ENCODE measurements around the gene MSI2. TPM values are rescaled to one million over a fixed set of nuclear protein-coding genes. Genes with fewer than 3 reads are reported as not detected.
"Not testable (repeated sequence)": the region's sequence is repeated elsewhere in the genome, so short reads cannot be mapped to it uniquely, and the experiment has no call there.

Gene MSI2
- total and polyA plus RNA-seq, 2 donors = 19.0 to 43.4 TPM

- Histone ChIP-seq H3K36me3 (ENCODE audit: insufficient read depth) (no peaks in the 10 kb centered on the region), H3K4me1 (ENCODE audit: insufficient read depth) (no peaks in the 10 kb centered on the region), H3K4me3 (ENCODE audit: low read depth, low read length) (no peak overlapping the region)
Observed at GRCh38 chr17:57617218-57617617, 360.9 kb downstream of the MSI2 start.

GRCh38 chr17:57619061-57619937, 363.0 kb downstream of the MSI2 start:
- 85% methylated on average over 19 of the region's 19 CpGs for WGBS
- Histone ChIP-seq H3K27ac (ENCODE audit: low read depth) (no peak overlapping the region), H3K36me3 (ENCODE audit: insufficient read depth) (no peaks in the 10 kb centered on the region), H3K4me1 (ENCODE audit: insufficient read depth) (no peaks in the 10 kb centered on the region), H3K4me3 (ENCODE audit: low read depth, low read length) (no peak overlapping the region)
- DNase-seq (ENCODE audit: extremely low spot score) = no peak

More at GRCh38 chr17:57617218-57617617, 360.9 kb downstream of the MSI2 start:
- no peak overlapping the region for H3K27ac ChIP-seq (ENCODE audit: low read depth)
- no peak for DNase-seq (ENCODE audit: extremely low spot score)

GRCh38 chr17:57620576-57620975, 364.3 kb downstream of the MSI2 start:
- no peaks in the 10 kb centered on the region for H3K4me1 ChIP-seq (ENCODE audit: insufficient read depth)
- no peak for DNase-seq (ENCODE audit: extremely low spot score)
- H3K4me3 ChIP-seq (ENCODE audit: low read depth, low read length) = no peak overlapping the region
- no peak overlapping the region for H3K27ac ChIP-seq (ENCODE audit: low read depth)
- WGBS = over 99% methylated on average over 2 of the region's 2 CpGs
- no peaks in the 10 kb centered on the region for H3K36me3 ChIP-seq (ENCODE audit: insufficient read depth)

- not testable (repeated sequence) for H3K27ac ChIP-seq (ENCODE audit: low read depth); DNase-seq (ENCODE audit: extremely low spot score); H3K36me3 ChIP-seq (ENCODE audit: insufficient read depth); H3K4me3 ChIP-seq (ENCODE audit: low read depth, low read length); H3K4me1 ChIP-seq (ENCODE audit: insufficient read depth)
- 98% methylated on average over 6 of the region's 6 CpGs for WGBS
Observed at GRCh38 chr17:57621791-57622190, 365.5 kb downstream of the MSI2 start.

- no peaks in the 10 kb centered on the region for H3K36me3 ChIP-seq (ENCODE audit: insufficient read depth)
- no peak for DNase-seq (ENCODE audit: extremely low spot score)
- no peak overlapping the region for H3K27ac ChIP-seq (ENCODE audit: low read depth)
Observed at GRCh38 chr17:57622306-57622682, 366.0 kb downstream of the MSI2 start.

GRCh38 chr17:57622683-57623433, 366.5 kb downstream of the MSI2 start:
- 42% methylated on average over 16 of the region's 16 CpGs for WGBS
- Histone ChIP-seq H3K27ac (ENCODE audit: low read depth) (no peak overlapping the region), H3K4me3 (ENCODE audit: low read depth, low read length) (no peak overlapping the region), H3K36me3 (ENCODE audit: insufficient read depth) (no peaks in the 10 kb centered on the region), H3K4me1 (ENCODE audit: insufficient read depth) (no peaks in the 10 kb centered on the region)
- DNase-seq (ENCODE audit: extremely low spot score) = no peak

More at GRCh38 chr17:57622306-57622682, 366.0 kb downstream of the MSI2 start:
- no peaks in the 10 kb centered on the region for H3K4me1 ChIP-seq (ENCODE audit: insufficient read depth)
- H3K4me3 ChIP-seq (ENCODE audit: low read depth, low read length) = no peak overlapping the region
- 33% methylated on average over 8 of the region's 8 CpGs for WGBS

- DNase-seq (ENCODE audit: extremely low spot score) = no peak
- H3K4me1 ChIP-seq (ENCODE audit: insufficient read depth) = no peaks in the 10 kb centered on the region
- 83% methylated on average over 11 of the region's 11 CpGs for WGBS
- H3K36me3 ChIP-seq (ENCODE audit: insufficient read depth) = no peaks in the 10 kb centered on the region
- H3K27ac ChIP-seq (ENCODE audit: low read depth) = no peak overlapping the region
- H3K4me3 ChIP-seq (ENCODE audit: low read depth, low read length) = no peak overlapping the region
Observed at GRCh38 chr17:57623620-57624019, 367.3 kb downstream of the MSI2 start.

- WGBS = 77% methylated on average over 8 of the region's 8 CpGs
- Histone ChIP-seq H3K36me3 (ENCODE audit: insufficient read depth) (no peaks in the 10 kb centered on the region), H3K4me3 (ENCODE audit: low read depth, low read length) (no peak overlapping the region), H3K27ac (ENCODE audit: low read depth) (no peak overlapping the region), H3K4me1 (ENCODE audit: insufficient read depth) (no peaks in the 10 kb centered on the region)
- DNase-seq (ENCODE audit: extremely low spot score) = no peak
Observed at GRCh38 chr17:57624386-57624785, 368.1 kb downstream of the MSI2 start.

- 88% methylated on average over 1 of the region's 1 CpG for WGBS
- H3K27ac ChIP-seq (ENCODE audit: low read depth) = no peak overlapping the region
- H3K4me1 ChIP-seq (ENCODE audit: insufficient read depth) = no peaks in the 10 kb centered on the region
- no peak overlapping the region for H3K4me3 ChIP-seq (ENCODE audit: low read depth, low read length)
- no peak for DNase-seq (ENCODE audit: extremely low spot score)
- no peaks in the 10 kb centered on the region for H3K36me3 ChIP-seq (ENCODE audit: insufficient read depth)
Observed at GRCh38 chr17:57625511-57625910, 369.2 kb downstream of the MSI2 start.

- Histone ChIP-seq H3K36me3 (ENCODE audit: insufficient read depth) (no peaks in the 10 kb centered on the region), H3K4me3 (ENCODE audit: low read depth, low read length) (no peak overlapping the region), H3K27ac (ENCODE audit: low read depth) (no peak overlapping the region), H3K4me1 (ENCODE audit: insufficient read depth) (no peaks in the 10 kb centered on the region)
- no peak for DNase-seq (ENCODE audit: extremely low spot score)
- WGBS = 95% methylated on average over 9 of the region's 9 CpGs
Observed at GRCh38 chr17:57625957-57626356, 369.6 kb downstream of the MSI2 start.

GRCh38 chr17:57626520-57627210, 370.3 kb downstream of the MSI2 start:
- H3K4me3 ChIP-seq (ENCODE audit: low read depth, low read length) = no peak overlapping the region
- no peak overlapping the region for H3K27ac ChIP-seq (ENCODE audit: low read depth)
- no peak for DNase-seq (ENCODE audit: extremely low spot score)
- no peaks in the 10 kb centered on the region for H3K4me1 ChIP-seq (ENCODE audit: insufficient read depth)
- WGBS = 94% methylated on average over 16 of the region's 16 CpGs
- H3K36me3 ChIP-seq (ENCODE audit: insufficient read depth) = no peaks in the 10 kb centered on the region

GRCh38 chr17:57627591-57627990, 371.3 kb downstream of the MSI2 start:
- H3K36me3 ChIP-seq (ENCODE audit: insufficient read depth) = no peaks in the 10 kb centered on the region
- no peak overlapping the region for H3K4me3 ChIP-seq (ENCODE audit: low read depth, low read length)
- H3K4me1 ChIP-seq (ENCODE audit: insufficient read depth) = no peaks in the 10 kb centered on the region
- 97% methylated on average over 10 of the region's 10 CpGs for WGBS
- no peak for DNase-seq (ENCODE audit: extremely low spot score)
- H3K27ac ChIP-seq (ENCODE audit: low read depth) = no peak overlapping the region

- DNase-seq (ENCODE audit: extremely low spot score) = no peak
- no peak overlapping the region for H3K4me3 ChIP-seq (ENCODE audit: low read depth, low read length)
- no peaks in the 10 kb centered on the region for H3K4me1 ChIP-seq (ENCODE audit: insufficient read depth)
- WGBS = 96% methylated on average over 9 of the region's 9 CpGs
- H3K27ac ChIP-seq (ENCODE audit: low read depth) = no peak overlapping the region
- H3K36me3 ChIP-seq (ENCODE audit: insufficient read depth) = no peaks in the 10 kb centered on the region
Observed at GRCh38 chr17:57628421-57628820, 372.1 kb downstream of the MSI2 start.
